ENCODE results near the gene ZNF777.
"Not testable (repeated sequence)": the region's sequence is repeated elsewhere in the genome, so short reads cannot be mapped to it uniquely, and the experiment has no call there.

The ZNF777 gene

DNA sequence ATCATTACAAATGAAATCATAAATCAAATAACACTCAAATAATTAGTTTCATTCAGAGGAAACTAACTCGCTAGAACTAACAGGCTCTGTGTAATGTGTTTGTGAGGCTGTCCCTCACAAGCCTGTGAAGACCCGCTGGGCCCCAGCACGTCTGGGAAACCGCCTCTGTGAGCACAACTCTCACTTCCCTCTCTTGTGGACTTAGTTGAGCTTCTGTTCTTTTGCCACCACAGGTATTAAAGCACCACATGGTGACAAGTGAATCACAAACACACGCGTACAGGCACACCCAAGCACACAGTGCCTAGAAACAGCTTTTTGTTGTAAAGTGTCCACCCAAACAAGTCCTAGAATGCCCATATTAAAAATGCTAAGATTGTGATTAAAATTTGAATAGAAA, 51.0 kb downstream of the ZNF777 start:
- DNase-seq, result no peak

DNA sequence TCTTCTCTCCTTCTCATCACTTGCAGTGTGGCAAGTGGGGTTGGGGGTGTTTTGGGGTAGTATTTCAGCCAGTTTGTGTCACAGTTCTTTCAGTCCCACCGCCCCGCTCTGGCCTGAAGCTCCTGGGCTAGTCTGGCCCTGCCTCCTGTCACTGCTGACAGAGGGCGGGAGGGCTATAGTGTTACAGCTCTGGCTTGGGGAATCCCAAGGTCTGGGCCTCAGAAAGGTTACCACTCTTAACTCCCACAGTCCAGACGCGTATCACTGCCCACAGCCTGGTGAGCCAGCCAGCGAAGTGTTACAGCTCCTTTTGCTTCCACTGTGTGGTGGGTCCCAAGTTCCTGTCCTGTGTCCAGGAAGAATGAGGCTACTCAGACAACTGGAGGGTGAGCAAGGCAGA, 56.0 kb downstream of the ZNF777 start:
- DNase-seq, result no peak

DNA sequence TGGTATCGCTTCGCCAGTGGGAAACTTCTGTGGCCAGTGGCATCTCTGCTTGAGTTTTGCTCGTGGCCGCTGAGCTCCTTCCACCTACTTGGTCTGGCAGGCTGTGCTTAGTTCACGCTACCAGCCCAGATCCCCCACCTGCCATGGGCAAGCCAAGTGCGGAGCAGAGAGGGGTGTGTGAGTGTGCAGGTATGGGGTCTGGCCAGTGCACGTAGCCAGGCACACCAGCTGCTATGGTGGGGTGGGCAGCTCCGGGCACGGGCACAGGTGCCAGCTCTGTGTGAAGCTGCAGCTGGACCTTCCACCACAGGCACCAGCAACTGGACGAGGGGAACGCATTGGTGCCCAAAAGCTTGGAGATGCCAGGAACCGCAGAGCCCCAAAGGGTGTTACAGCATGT, 56.5 kb downstream of the ZNF777 start:
- no peak for DNase-seq

DNA sequence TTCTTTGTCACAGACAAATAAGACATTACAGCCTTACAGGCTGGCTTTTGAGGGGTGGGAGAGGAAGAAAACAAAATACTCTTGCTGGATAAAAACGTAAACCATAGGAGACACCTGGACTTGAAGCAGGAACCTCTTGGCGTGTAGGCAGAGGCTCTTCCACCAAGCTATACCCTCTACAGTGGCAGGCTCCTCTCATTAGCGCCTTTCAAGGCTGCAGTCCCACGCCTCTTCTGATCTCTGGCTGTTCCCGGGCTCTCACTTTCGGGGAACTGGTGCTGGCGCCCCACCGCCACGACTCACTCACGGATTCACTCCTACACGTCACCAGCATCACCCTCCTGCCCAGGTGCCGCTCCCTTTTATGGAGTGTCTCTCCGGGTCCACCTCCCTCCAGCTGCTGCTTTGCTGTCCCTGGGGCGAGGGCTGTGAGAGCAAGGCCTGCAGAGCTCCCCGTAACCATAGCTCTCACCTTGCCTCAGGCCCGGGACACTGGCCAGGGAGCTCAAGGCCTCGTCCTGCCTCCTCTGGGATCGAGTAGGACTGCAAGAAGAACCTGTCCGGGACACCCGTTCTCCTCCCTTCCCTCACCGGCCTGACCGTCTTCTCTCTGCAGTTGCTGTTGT, 62.6 kb downstream of the ZNF777 start:
- no peak for DNase-seq

DNA sequence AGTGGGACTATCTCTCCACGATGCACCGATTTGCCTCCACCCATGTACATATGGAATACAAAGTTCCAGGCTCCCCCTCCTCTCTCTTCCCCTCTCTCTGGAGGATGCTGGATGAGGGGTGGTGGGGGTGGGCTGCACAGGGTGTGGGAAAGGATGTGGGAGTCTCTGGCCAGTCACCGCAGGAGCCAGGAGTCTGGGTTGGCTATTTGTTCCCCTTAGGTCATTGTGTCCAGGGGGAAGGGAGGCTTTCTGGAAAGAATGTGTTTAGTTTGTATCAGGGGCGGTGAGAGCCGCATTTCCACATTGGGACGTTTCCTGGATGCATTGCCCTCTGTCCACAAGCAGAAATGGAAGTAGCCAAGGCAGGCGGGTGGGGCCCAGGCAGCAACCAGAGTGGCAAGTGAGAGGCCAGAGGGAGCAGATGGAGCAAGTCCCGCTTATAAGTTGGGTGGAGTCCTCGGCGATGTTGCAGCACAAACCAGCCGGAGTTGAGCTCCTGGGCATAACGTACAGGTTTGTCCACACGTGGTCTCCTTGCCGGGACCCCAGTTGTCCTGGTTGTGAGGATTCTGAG, 63.3 kb downstream of the ZNF777 start:
- no peak for DNase-seq

DNA sequence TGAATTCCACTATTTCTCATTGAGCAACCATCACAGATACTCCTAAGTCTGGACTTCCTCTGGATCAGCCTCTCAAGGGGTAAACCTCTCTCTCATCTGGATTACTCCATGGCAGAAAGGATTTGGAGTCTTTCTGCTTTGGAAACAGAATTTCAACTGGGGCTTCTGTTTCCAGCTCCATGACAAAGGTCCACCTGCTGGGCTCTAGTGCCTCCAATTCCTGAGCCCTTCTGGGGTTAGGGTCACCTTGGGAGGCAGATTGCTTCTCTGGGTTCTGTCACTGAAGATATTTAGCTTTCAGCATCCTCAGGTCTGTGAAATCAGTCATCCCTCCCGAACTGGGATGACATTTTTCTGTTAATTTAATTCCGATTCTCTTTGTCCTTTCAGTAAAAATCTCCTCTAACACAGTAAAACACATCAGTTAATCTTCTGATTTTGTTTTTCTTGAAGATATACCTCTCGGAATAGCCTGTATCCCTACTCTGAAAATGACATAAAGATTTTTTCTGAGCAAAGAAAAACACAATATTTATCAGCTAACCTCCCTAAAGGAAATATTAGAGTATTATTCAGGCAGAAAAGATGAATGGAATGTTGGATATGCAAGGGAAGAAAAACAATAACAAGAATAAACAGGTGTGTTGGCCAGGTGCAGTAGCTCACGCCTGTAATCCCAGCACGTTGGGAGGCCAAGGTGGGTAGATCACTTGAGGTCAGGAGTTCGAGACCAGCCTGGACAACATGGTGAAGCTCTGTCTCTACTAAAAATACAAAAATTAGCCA, 72.1 kb downstream of the ZNF777 start:
- DNase-seq, result not testable (repeated sequence)

DNA sequence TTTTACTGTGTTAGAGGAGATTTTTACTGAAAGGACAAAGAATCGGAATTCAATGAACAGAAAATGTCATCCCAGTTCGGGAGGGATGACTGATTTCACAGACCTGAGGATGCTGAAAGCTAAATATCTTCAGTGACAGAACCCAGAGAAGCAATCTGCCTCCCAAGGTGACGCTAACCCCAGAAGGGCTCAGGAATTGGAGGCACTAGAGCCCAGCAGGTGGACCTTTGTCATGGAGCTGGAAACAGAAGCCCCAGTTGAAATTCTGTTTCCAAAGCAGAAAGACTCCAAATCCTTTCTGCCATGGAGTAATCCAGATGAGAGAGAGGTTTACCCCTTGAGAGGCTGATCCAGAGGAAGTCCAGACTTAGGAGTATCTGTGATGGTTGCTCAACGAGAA, 74.3 kb downstream of the ZNF777 start:
- DNase-seq, result not testable (repeated sequence)

DNA sequence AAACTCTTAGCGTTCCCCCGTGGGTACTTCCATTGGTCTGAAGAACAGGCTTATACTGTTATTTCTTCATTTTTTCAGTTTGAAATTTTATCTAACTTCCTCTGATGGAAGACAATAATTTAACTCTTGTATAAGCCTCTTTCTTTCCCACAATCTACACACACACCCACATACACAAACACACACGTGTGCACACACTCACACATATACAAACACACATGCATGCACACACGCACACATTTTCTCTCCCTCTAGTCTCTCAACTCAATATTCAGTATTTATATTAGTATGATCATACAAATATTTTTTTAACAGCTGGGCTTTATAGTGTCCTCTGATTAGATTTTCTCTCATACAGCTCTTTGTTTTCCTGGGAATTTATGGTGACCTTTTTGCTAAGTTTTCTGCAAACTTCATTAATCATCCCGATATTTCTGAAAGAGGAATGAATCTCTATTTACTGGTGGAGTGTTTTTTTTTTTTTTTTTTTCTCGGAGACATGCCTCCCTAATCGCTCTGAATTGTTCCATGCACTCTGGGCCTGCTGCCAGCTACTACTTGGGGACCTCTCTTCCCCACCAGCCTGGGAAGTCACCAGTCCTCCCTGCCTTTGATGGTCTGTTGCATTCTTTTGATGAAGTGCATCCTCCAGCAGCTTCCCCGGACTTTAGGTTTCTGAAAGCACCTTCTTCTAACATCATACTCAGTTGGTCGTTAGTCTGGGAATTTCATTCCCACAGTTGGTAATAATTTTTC, 75.5 kb downstream of the ZNF777 start:
- DNase-seq, result no peak

All from fibroblast of skin of right quadriceps (primary cell).